ENCODE results near the gene BIN2. TPM values are rescaled to one million over a fixed set of nuclear protein-coding genes. Genes with fewer than 3 reads are reported as not detected.
"Not testable (repeated sequence)": the region's sequence is repeated elsewhere in the genome, so short reads cannot be mapped to it uniquely, and the experiment has no call there.

Gene BIN2
- total and polyA plus RNA-seq, 12 donors, result 0.57 to 13.2 (median 1.5) TPM

GRCh38 chr12:51311389-51311788, 12.6 kb downstream of the BIN2 start:
- intact Hi-C loops (cut with DNase I), result no loop called here
- Histone ChIP-seq H3K4me1 (no peaks in the 10 kb centered on the region), H3K27me3 (peaks cover 0 to 2% (median 0%) of the 10 kb centered on the region in 7 donors), H3K4me3 (no peak overlapping the region), H3K27ac (no peak overlapping the region), H3K9me3 (no peaks in the 10 kb centered on the region), H3K36me3 (peaks cover 0 to 72% (median 0%) of the 10 kb centered on the region in 9 donors)
- no peak for DNase-seq
- no peak for ATAC-seq
- no peak for TF ChIP-seq CTCF (IDR thresholded peaks at IDR 0.05)
- WGBS, 2 donors, result 90 to 98% methylated on average over 1 of the region's 1 CpG

GRCh38 chr12:51307655-51308593, 16.1 kb downstream of the BIN2 start:
- no peaks in the 10 kb centered on the region for H3K4me1 ChIP-seq
- no peak for DNase-seq
- H3K27ac ChIP-seq, result no peak overlapping the region
- no peak for ATAC-seq
- peaks cover 0 to 6% (median 0%) of the 10 kb centered on the region in 7 donors for H3K27me3 ChIP-seq
- H3K4me3 ChIP-seq, result no peak overlapping the region
- WGBS, 2 donors, result 73 to 82% methylated on average over 6 of the region's 6 CpGs
- no peak for TF ChIP-seq CTCF (IDR thresholded peaks at IDR 0.05)
- intact Hi-C loops (cut with DNase I), result no loop called here
- no peaks in the 10 kb centered on the region for H3K9me3 ChIP-seq
- peaks cover 0 to 85% (median 0%) of the 10 kb centered on the region in 9 donors for H3K36me3 ChIP-seq

GRCh38 chr12:51306507-51306906, 17.5 kb downstream of the BIN2 start:
- no peaks in the 10 kb centered on the region for H3K9me3 ChIP-seq
- no peak overlapping the region for H3K4me3 ChIP-seq
- peaks cover 0 to 85% (median 0%) of the 10 kb centered on the region in 9 donors for H3K36me3 ChIP-seq
- intact Hi-C loops (cut with DNase I), result no loop called here
- no peak for DNase-seq
- H3K4me1 ChIP-seq, result no peaks in the 10 kb centered on the region
- WGBS, 2 donors, result 86 to 89% methylated on average over 5 of the region's 5 CpGs
- TF ChIP-seq CTCF (IDR thresholded peaks at IDR 0.05), result no peak
- no peak overlapping the region for H3K27ac ChIP-seq
- no peak for ATAC-seq
- peaks cover 0 to 8% (median 0%) of the 10 kb centered on the region in 7 donors for H3K27me3 ChIP-seq

GRCh38 chr12:51300768-51301167, 23.2 kb downstream of the BIN2 start:
- intact Hi-C loops (cut with DNase I), result not testable (repeated sequence)

GRCh38 chr12:51295651-51296050, 28.3 kb downstream of the BIN2 start:
- no peak overlapping the region for H3K4me3 ChIP-seq
- DNase-seq (no peak), ATAC-seq (no peak)
- H3K4me1 ChIP-seq, result peaks cover 0 to 5% (median 0%) of the 10 kb centered on the region in 9 donors
- no peaks in the 10 kb centered on the region for H3K27me3 ChIP-seq
- H3K36me3 ChIP-seq, result peaks cover 0 to 84% (median 0%) of the 10 kb centered on the region in 9 donors
- WGBS, 2 donors, result 74 to 82% methylated on average over 5 of the region's 5 CpGs
- no peaks in the 10 kb centered on the region for H3K9me3 ChIP-seq
- intact Hi-C loops (cut with DNase I), result no loop called here
- no peak for TF ChIP-seq CTCF (IDR thresholded peaks at IDR 0.05)
- H3K27ac ChIP-seq, result no peak overlapping the region

More at GRCh38 chr12:51300768-51301167, 23.2 kb downstream of the BIN2 start:
- H3K27me3 ChIP-seq, H3K27ac ChIP-seq, H3K4me3 ChIP-seq, H3K4me1 ChIP-seq, ATAC-seq, H3K9me3 ChIP-seq, DNase-seq: not testable (repeated sequence)
- H3K36me3 ChIP-seq, result peaks cover 0 to 91% (median 0%) of the 10 kb centered on the region in 9 donors
- 87 to 90% methylated on average over 10 of the region's 10 CpGs for WGBS, 2 donors

- H3K27ac ChIP-seq; H3K4me3 ChIP-seq; DNase-seq; H3K27me3 ChIP-seq; intact Hi-C loops (cut with DNase I); ATAC-seq; H3K4me1 ChIP-seq; H3K9me3 ChIP-seq: not testable (repeated sequence)
- H3K36me3 ChIP-seq, result peaks cover 0 to 84% (median 0%) of the 10 kb centered on the region in 9 donors
- 88 to 94% methylated on average over 10 of the region's 10 CpGs for WGBS, 2 donors
These were observed 29.9 kb downstream of the BIN2 start for GRCh38 chr12:51294097-51294496.
